MM.1S (cell line): ENCODE data around the gene LPCAT1.

ENCODE experiments used
- CTCF ChIP-seq: fragments of 300-600 bp; sonication (generic); IDR thresholded peaks from 2 replicates; pipeline ENCODE4 v1.5.1; 2016; ENCODE audit warnings: antibody characterized with exemption, low read length, mixed read lengths
- EZH2 ChIP-seq: fragments of 300-600 bp; sonication (generic); optimal IDR thresholded peaks from 2 replicates; pipeline ENCODE3; 2017; ENCODE audit warnings: low read depth, mild to moderate bottlenecking, antibody characterized with exemption, low read length, mixed read lengths
- EZH2phosphoT487 ChIP-seq: fragments of 300-600 bp; sonication (generic); IDR thresholded peaks from 2 replicates; pipeline ENCODE4 v1.6.1; 2018; ENCODE audit warnings: antibody characterized with exemption, low read length

GRCh38 chr5:1513326-1514026, 10.3 kb downstream of the LPCAT1 start:
- TF ChIP-seq CTCF (no peak), EZH2 (no peak), EZH2phosphoT487 (no peak)
